AG20443 (cell line): Measurements from ENCODE around the gene ANKRD39.
A peak's percentile ranks its signal among the peaks of the same experiment; 100 is the strongest.
"Not testable (repeated sequence)": the region's sequence is repeated elsewhere in the genome, so short reads cannot be mapped to it uniquely, and the experiment has no call there.

Experiments used
- DNase-seq: peaks from one replicate; pipeline ENCODE4 v3.0.0; 2012; ENCODE audit warnings: low spot score, mixed read lengths

Gene ANKRD39

GRCh38 chr2:96808176-96808837 lies 49.5 kb downstream of the ANKRD39 start:
- no peak for DNase-seq

- no peak for DNase-seq
These were observed 50.7 kb downstream of the ANKRD39 start for GRCh38 chr2:96807127-96807471.

- DNase-seq = no peak
These were observed 51.2 kb downstream of the ANKRD39 start for GRCh38 chr2:96806468-96807126.

- DNase-seq = not testable (repeated sequence)
These were observed 51.9 kb downstream of the ANKRD39 start for GRCh38 chr2:96805946-96806345.

- no peak for DNase-seq
These were observed 52.8 kb downstream of the ANKRD39 start for GRCh38 chr2:96804986-96805385.

- DNase-seq = no peak
These were observed 55.1 kb downstream of the ANKRD39 start for GRCh38 chr2:96802721-96803120.

- no peak for DNase-seq
These were observed 55.8 kb downstream of the ANKRD39 start for GRCh38 chr2:96801786-96802595.

GRCh38 chr2:96801005-96801785 lies 56.6 kb downstream of the ANKRD39 start:
- DNase-seq = peak; percentile 84

GRCh38 chr2:96800061-96801004 lies 57.5 kb downstream of the ANKRD39 start:
- no peak for DNase-seq

- DNase-seq = no peak
These were observed 58.2 kb downstream of the ANKRD39 start for GRCh38 chr2:96799623-96799935.

- DNase-seq = no peak
These were observed 58.8 kb downstream of the ANKRD39 start for GRCh38 chr2:96798733-96799622.
